ENCODE results near the gene SMCP. TPM values are rescaled to one million over a fixed set of nuclear protein-coding genes. Genes with fewer than 3 reads are reported as not detected.

The SMCP gene
- polyA plus RNA-seq, 2 of the 4 experiments (the other 2 are of a cell fraction), result not detected

GRCh38 chr1:152858062-152858461, 20.1 kb upstream of the SMCP start:
- H3K4me3 ChIP-seq, result no peak overlapping the region
- TF ChIP-seq, protein P1, sequence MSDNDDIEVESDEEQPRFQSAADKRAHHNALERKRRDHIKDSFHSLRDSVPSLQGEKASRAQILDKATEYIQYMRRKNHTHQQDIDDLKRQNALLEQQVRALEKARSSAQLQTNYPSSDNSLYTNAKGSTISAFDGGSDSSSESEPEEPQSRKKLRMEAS (IDR thresholded peaks at IDR 0.05), result no peak
- TF ChIP-seq CHD2 (IDR thresholded peaks at IDR 0.05; ENCODE audit: low read length, partially characterized antibody) (no peak), CBX8 (IDR thresholded peaks at IDR 0.05) (no peak), HEYL (CRISPR knock-in tag; IDR thresholded peaks at IDR 0.05) (no peak), POLR2A (IDR thresholded peaks at IDR 0.05; ENCODE audit: low read length) (no peak), NR3C1 (IDR thresholded peaks at IDR 0.05) (no peak), CTCF (IDR thresholded peaks at IDR 0.05) (no peak), ESRRA (IDR thresholded peaks at IDR 0.05; ENCODE audit: borderline replicate concordance, low read length) (no peak), JUNB (IDR thresholded peaks at IDR 0.05) (no peak), FOXS1 (CRISPR knock-in tag; IDR thresholded peaks at IDR 0.05) (no peak), ATOH8 (CRISPR knock-in tag; IDR thresholded peaks at IDR 0.05; ENCODE audit: low read depth) (no peak), CEBPB (IDR thresholded peaks at IDR 0.05) (no peak), BCL3 (IDR thresholded peaks at IDR 0.05) (no peak), ZSCAN20 (CRISPR knock-in tag; IDR thresholded peaks at IDR 0.05) (no peak), BHLHE40 (IDR thresholded peaks at IDR 0.05; ENCODE audit: low read depth, low read length) (no peak), ZNF302 (CRISPR knock-in tag; IDR thresholded peaks at IDR 0.05) (no peak)
- TF ChIP-seq, protein P2, sequence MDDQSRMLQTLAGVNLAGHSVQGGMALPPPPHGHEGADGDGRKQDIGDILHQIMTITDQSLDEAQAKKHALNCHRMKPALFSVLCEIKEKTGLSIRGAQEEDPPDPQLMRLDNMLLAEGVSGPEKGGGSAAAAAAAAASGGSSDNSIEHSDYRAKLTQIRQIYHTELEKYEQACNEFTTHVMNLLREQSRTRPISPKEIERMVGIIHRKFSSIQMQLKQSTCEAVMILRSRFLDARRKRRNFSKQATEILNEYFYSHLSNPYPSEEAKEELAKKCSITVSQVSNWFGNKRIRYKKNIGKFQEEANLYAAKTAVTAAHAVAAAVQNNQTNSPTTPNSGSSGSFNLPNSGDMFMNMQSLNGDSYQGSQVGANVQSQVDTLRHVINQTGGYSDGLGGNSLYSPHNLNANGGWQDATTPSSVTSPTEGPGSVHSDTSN (IDR thresholded peaks at IDR 0.05), result no peak
- TF ChIP-seq, protein P3, sequence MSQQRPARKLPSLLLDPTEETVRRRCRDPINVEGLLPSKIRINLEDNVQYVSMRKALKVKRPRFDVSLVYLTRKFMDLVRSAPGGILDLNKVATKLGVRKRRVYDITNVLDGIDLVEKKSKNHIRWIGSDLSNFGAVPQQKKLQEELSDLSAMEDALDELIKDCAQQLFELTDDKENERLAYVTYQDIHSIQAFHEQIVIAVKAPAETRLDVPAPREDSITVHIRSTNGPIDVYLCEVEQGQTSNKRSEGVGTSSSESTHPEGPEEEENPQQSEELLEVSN (IDR thresholded peaks at IDR 0.05; ENCODE audit: borderline replicate concordance, low read depth), result no peak
- TF ChIP-seq, protein P4, sequence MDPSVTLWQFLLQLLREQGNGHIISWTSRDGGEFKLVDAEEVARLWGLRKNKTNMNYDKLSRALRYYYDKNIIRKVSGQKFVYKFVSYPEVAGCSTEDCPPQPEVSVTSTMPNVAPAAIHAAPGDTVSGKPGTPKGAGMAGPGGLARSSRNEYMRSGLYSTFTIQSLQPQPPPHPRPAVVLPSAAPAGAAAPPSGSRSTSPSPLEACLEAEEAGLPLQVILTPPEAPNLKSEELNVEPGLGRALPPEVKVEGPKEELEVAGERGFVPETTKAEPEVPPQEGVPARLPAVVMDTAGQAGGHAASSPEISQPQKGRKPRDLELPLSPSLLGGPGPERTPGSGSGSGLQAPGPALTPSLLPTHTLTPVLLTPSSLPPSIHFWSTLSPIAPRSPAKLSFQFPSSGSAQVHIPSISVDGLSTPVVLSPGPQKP (IDR thresholded peaks at IDR 0.05; ENCODE audit: low read depth, low read length), result no peak
- no peak overlapping the region for H3K27ac ChIP-seq
- ATAC-seq (no peak), DNase-seq (ENCODE audit: low read depth in 1 of 2, low spot score in 1 of 2) (no peak), FAIRE-seq (no peak)
- no peaks in the 10 kb centered on the region for H3K4me1 ChIP-seq
- ChIA-PET POLR2A (no interaction called here), CTCF (interaction anchor here (1.2 kb wide), 1 partner anchor 13 kb away, joined by 7 read pairs; no protein-coding TSS in a partner anchor)
- no peaks in the 10 kb centered on the region for H3K9me3 ChIP-seq
- WGBS (ENCODE audit: missing lambda C conversion rate), result 0% methylated on average over 1 of the region's 1 CpG
- H3K4me2 ChIP-seq, result no peak overlapping the region

GRCh38 chr1:152859696-152860095, 18.4 kb upstream of the SMCP start, which contains the start of gene LCE7A:
LCE7A (plus strand) TSS chr1:152859996; CDS start chr1:152860698, 702 bp downstream.
- ATAC-seq, result no peak
- Histone ChIP-seq H3K4me1 (no peaks in the 10 kb centered on the region), H3K4me2 (no peak within 1 kb of the TSS), H3K4me3 (no peak within 1 kb of the TSS), H3K9me3 (no peaks in the 10 kb centered on the region), H3K27ac (no peak within 1 kb of the TSS)
- no peak for DNase-seq (ENCODE audit: low read depth in 1 of 2, low spot score in 1 of 2)
- CTCF ChIA-PET, result no interaction called here
- no peak for TF ChIP-seq FOSB (CRISPR knock-in tag; IDR thresholded peaks at IDR 0.05)
- TF ChIP-seq RFX5 (IDR thresholded peaks at IDR 0.05), result no peak
- no peak for TF ChIP-seq CEBPB (IDR thresholded peaks at IDR 0.05)
- TF ChIP-seq ZNF302 (CRISPR knock-in tag; IDR thresholded peaks at IDR 0.05), result no peak
- TF ChIP-seq HMGXB4 (CRISPR knock-in tag; IDR thresholded peaks at IDR 0.05; ENCODE audit: borderline replicate concordance), result no peak
- no peak for TF ChIP-seq FOXS1 (CRISPR knock-in tag; IDR thresholded peaks at IDR 0.05)
- no peak for TF ChIP-seq ZSCAN20 (CRISPR knock-in tag; IDR thresholded peaks at IDR 0.05)
- TF ChIP-seq HEYL (CRISPR knock-in tag; IDR thresholded peaks at IDR 0.05), result no peak
- no peak for TF ChIP-seq NFE2L2 (conservative IDR thresholded peaks at IDR 0.05; ENCODE audit: low read length)
- no peak for TF ChIP-seq ESRRA (IDR thresholded peaks at IDR 0.05; ENCODE audit: borderline replicate concordance, low read length)
- TF ChIP-seq RNF2 (IDR thresholded peaks at IDR 0.05; ENCODE audit: borderline replicate concordance, low read depth), result no peak
- TF ChIP-seq HOXB5 (CRISPR knock-in tag; IDR thresholded peaks at IDR 0.05), result no peak
- no peak for TF ChIP-seq BCL3 (IDR thresholded peaks at IDR 0.05)
- no peak for FAIRE-seq
- WGBS (ENCODE audit: missing lambda C conversion rate), result 0% methylated on average over 3 of the region's 3 CpGs
- POLR2A ChIA-PET, result no interaction called here

Data from A549 (cell line).